IPS DF 19.7 (cell line): Measurements from ENCODE around the gene SARNP.
"Not testable (repeated sequence)": the region's sequence is repeated elsewhere in the genome, so short reads cannot be mapped to it uniquely, and the experiment has no call there.

Source experiments
- DNase-seq: peaks from one replicate; pipeline ENCODE4 v3.0.0-alpha.2; 2013; ENCODE audit warnings: low read depth, low spot score

Gene SARNP

DNA sequence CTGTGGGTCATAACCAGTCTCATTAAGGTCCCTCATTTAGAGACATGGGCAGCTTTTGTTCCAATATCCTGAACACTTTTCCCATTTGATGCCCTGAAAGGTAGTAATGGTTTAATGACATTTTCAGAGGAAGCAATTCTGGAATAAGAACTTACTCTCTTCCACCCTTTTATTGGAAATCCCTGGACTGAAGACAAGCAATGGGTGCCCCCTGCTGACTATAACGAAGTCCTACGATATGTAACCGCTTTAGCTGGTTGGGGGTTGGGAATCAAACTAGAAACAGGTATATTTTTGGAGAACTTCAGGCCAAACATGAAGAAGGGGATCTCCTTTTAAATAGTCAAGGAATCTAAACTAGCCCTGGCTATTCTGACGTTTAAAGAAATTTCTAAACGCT is 20.5 kb downstream of the SARNP start:
- DNase-seq, result peak; percentile 20

DNA sequence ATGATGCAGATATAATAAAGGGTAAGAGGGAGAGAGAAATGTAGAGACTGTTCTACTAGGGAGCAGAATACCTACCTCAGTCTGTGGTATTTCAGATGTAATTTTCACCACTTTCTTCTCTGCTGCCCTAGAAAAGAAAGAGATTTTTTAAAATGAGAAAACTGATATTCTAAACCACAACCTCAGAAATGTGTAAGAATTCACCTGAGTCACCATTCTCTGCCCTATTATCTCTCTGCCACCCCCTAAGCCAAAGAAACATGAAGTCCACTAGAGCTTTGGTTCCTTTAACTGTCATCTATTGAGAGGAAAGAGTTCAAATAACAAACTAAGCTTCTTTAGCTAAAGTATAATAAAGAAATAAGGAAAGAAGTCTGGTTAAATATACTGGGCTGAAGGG is 21.6 kb downstream of the SARNP start:
- no peak for DNase-seq

DNA sequence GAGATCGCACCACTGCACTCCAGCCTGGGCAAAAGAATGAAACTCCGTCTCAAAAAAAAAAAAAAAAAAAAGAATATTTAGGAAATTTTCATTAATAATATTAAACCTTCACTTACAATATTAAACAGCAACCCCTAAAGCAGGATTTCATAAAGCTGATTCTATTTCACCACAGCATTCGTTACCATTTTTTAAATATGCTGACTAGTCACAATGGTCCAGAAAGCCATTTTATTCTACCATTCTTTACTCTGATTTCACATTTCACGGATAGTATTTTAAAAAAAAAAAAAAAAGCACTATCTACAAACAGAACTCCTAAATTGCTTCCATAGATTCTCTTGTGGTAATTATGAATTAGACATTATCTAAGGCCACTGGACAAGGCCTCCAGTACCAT is 27.6 kb downstream of the SARNP start:
- DNase-seq, result no peak

DNA sequence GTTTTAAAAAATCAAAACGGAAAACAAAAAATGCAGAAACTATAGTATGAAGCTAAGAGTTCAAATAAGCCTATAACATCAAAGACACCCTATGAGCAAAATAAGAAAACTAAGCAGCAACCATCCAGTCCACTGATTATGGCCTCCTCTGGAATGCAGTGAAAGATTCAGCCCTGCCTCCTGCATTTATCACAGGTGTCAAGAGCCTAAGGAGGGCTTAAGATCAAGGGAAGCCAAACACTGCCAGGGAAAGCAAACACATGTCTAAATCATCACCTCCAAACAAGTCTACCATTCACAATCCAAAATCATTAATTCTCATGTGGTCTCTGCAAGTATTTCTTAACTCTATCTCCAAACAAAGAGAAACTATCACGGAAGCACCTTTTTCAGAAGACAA is 28.4 kb downstream of the SARNP start:
- no peak for DNase-seq

DNA sequence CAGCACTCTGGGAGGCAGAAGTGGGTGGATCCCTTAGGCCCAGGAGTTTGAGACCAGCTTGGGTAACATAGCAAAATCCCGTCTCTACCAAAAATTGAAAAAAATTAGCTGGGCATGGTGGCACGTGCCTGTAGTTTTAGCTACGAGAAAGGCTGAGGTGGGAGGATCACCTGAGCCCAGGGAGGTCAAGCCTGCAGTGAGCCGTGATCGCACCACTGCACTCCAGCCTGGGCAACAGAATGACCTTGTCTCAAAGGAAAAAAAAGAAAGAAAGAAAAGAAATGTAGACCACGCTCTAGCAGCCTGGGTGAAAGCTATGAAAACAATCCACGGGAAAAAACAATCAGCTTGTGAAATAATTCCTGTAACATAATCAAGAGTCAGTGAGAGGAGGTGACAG is 29.0 kb downstream of the SARNP start:
- DNase-seq, result no peak

DNA sequence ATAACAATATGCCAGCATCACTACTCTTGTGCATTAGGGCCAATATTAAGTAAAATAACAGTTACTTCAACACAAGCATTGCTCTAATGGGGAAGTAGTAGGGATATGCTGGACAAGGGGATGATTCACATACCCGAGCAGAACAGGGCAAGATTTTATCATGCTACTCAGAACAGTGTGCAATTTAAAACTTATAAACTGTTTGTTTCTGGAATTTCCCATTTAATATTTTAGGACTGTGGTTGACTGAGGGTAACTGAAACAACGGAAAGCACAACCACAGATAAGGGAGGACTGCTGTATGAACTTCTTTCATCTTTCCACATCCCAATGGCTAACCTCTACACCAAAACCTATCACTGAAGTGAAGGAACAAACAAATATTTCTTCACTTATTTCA is 36.8 kb downstream of the SARNP start:
- no peak for DNase-seq

DNA sequence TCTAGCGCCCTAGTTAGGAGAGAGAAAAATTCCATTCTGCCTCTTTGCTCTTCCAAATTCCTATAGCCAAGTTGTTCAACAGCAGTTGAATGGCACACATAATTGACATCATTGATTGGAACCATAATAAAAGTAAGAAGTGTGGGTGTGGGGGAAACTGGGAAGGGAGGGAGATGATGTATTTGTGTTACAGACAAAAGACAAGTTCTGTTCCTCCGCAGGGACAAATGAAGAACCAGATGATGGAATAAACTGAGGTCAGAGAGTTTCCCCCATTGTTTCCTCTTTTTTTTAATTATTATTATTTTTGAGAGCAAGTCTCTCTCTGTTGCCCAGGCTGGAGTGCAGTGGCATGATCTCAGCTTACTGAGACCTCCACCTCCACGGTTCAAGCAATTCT is 39.7 kb downstream of the SARNP start:
- DNase-seq, result no peak

DNA sequence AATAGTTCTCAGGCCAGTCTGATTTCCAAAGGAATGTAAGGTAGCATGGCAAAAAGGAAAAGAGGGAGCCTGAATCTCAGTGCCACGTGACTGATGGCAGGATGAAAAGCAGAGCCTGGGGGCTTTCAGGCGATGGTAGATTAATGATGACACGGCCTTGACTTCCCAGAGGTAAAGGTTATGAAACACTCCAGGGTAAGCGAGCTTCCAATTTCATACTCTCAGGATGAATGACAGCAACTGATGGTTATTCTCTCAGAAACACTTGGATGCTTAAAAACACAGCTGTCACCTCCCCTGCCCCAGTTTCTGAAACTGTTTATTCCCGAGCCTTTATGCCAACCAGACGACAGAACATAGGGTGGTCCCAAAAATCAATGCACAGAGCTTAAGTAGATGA is 45.8 kb downstream of the SARNP start:
- DNase-seq, result no peak

DNA sequence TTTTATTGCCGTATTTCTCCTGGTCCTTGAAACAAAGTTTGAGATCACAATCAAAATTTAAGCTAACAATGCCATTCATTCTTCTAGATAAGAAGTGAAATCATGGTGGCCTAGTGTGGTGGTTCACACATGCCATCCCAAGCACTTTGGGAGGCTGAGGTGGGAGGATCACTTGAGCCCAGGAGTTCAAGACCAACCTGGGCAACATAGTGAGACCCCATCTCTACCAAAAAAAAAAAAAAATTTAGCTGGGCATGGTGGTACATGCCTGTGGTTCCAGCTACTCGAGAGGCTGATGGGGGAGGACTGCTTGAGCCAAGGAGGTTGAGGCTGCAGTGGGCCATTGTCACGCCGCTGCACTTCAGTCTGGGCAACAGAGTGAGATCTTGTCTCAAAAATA is 50.4 kb downstream of the SARNP start:
- DNase-seq, result no peak

DNA sequence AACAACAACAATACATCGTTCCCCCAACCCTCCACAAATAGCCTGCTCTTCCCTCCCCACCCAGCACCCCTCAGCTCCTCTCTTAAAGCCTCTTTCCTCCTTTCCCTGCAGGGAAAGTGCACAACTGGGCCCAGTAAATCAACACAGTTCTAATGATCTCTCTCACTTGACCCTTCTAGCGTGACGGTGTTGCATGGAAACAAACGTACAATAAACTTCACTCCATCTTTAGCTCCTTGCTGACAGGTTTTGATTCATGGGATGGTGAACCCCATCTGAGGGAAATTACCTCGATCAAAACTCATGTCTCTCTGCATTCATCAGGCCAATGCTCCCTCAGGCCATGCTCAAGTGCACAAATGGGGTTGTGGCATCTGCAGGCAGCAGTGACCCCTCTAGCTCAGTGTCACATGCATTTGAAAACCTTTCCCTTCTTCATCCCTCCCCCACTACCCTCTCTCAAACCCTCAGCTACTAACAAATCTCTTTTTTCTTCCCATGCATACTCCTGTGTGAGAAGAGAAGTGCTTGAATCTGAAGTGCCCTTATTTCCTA is 51.7 kb downstream of the SARNP start:
- DNase-seq, result no peak

DNA sequence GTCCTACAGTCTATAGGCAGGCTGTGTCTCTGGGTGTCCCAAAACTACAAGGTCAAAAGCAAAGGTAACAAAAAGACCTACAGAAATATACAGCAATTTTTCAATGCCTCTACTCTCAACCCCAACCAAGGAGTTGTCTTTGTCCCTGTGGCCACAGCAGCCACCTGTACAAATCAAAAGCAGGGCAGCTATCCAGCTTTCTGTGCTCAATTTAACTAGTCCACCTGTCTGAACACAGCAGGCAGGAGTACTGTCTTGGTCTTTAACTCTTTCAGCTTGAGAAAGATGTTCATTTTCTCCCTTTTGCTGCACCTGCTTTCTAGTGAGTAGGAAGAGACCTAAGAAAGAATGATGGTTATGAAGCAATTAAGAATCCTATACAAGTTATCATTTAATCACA is 54.9 kb downstream of the SARNP start:
- DNase-seq, result no peak

DNA sequence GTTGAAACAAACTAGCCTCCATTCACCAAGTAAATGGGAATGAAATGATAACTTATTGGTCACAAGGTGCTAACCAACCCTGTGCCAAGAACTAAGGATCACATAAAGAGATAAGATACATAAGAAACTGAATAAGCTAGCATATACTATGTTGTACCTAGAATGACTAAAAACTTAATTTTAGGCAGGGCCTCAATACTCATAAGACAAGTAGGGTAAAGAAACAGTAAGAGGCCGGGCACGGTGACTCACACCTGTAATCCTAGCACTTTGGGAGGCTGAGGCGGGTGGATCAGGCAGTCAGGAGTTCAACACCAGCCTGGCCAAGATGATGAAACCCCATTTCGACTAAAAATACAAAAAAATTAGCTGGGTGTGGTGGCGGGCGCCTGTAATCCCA is 56.9 kb downstream of the SARNP start:
- no peak for DNase-seq

DNA sequence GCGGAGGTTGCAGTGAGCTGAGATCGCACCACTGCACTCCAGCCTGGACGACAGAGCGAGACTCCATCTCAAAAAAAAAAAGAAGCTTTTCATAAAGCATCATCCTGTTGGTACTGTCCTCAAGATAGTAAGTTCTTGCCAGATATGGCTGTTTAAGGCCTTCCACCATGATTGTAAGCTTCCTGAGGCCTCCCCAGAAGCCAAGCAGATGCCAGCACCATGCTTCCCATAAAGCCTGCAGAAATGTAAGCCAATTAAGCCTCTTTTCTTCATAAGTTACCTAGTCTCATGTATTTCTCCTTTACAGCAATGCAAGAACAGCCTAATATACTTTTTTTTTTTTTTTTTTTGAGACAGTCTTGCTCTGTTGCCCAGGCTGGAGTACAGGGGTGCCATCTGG is 58.9 kb downstream of the SARNP start:
- not testable (repeated sequence) for DNase-seq

DNA sequence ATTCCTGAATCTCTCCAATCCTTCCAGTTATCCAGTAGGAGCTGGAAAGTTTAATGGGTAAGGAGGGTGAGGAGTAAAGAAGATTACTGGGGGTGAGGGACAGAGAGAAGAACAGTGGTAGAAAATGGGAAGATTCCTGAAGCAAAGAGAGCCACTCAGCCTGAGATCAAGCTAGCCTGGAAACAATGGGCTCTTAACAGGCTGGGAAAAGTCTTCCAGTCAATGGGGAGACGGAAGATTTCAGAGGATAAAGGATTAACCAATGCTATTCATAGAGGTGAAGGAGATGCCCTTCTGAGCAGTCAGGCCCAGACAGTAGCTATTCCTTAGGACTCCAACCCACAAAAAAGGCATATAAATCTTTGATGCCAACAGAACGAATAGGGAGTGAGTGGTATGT is 59.8 kb downstream of the SARNP start:
- DNase-seq, result no peak

DNA sequence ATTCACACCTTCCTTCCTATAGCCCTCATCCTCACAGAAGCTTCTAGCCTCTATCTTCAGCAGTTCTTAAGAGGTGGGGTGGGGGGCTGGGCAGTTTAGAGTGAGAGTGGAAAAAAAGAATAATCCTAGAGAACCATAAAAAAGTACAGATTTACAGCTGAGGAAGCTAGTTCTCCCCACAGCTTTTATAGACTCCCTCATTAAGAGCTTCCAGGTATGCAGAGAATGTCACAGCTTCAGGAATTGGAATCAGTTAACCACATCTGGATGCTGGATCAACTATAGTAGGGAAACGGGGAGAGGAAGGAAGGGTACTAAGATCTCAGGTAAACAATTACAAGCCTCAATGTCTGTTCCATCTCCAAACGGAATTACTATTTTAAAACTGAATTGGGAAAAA is 62.3 kb downstream of the SARNP start:
- DNase-seq, result no peak

DNA sequence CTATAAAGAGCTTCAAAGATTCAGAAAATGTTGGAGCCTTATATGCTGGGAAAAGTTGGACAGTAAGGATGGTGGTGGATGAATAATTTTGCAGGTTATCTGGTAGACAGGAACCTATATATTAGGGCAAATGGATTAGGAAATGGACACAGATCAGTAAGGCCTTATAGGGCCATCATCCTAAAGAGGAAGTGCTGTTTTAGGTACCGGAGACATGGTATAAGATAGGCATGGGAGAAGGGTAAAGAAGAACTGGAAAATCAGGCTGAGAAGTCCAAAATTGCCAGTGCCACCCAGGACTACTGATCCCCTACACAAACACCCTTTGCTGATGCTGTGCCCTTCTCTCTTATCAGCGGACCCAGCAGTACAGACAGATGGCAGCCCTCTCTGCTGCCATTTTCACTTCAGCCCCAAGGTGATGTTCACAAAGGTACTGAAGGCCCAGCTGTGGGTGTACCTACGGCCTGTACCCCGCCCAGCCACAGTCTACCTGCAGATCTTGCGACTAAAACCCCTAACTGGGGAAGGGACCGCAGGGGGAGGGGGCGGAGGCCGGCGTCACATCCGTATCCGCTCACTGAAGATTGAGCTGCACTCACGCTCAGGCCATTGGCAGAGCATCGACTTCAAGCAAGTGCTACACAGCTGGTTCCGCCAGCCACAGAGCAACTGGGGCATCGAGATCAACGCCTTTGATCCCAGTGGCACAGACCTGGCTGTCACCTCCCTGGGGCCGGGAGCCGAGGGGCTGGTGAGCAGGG is 69.1 kb downstream of the SARNP start:
- no peak for DNase-seq

DNA sequence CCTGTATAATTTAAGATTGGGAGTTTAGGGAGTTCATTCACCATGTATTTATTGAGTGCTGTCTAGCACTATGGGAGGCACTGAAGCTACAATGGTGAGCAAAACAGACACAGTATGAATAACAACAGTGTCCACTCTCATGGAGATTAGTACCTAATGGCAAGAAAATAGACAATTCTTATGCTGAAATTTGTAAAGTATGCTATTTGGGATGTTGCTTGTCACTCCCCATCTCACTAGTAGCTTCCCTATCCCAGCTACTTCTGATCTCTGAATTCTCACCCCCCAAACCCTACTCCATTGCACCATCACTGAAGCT is 70.7 kb downstream of the SARNP start:
- no peak for DNase-seq

DNA sequence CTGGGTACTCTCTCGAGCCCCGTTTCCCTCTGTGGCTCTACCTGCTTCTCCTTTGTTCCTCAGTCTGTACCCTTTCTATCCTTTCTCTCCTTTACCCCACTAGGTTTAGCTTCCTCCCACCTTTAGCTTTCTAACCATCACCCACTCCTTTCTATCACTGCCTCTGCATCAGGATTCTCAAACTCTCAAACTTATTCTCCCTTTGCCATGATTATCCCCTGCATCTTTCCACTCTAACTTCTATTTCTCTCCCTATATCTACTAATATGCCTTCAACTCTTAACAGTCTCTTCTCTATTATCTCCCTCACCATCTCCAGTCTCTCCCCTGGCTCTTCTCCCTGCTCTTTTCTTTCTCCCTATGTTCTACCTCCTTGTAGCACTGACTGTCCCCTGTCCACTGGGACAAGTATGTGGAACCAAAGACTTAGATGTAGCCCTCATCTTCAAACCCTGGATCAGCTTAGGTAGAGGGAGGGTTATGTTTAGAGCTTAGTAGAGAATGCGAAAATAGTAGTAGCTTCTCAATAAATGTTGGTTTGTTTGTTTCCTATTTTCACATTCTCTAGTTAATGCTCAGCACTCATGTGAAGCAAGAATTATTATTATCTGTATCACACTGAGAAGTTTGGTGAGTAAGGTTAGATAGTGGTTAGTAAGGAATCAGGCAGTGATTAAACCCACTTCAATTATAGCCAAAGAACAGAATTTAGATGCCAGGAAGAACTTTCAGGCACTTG is 71.2 kb downstream of the SARNP start:
- DNase-seq, result no peak

DNA sequence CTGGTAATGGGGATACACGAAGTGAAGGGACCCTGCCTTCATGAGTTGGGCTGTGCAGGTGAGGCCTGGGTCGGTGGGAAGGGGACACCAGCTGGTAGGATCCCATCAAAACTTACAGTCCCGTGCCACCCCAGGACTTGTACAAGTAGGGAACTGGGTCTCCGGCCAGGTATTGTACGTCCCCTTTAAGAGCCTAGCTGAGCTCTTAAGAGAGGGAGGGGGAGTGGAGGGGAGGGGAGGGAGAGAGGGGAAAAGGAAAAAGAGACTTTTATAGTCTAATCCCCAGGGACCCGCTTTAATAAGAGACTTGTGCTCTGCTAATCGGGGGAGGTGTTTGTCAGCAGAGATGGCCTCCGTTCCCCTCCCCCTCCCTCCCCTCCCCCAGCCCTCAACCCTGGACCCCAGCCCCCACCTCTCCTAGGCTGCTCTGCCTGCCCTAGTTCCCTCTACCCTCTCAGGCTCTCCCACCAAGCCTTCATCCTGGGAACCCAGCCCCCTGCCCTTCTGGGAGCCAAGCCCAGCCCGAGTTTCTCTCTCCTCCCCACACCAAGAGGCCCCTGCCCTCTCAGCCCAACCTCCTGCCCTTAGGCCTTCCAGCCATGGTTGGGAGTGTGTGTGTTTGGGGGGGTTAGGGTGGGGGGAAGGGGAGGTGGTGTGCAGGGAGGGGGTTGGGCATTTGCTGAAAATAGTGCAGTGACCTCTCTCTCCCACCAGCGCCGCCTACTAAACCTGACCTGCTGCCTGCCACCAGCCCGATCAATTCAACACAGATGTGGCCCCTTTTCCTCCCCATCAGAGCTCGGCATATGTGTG is 72.0 kb downstream of the SARNP start:
- no peak for DNase-seq

DNA sequence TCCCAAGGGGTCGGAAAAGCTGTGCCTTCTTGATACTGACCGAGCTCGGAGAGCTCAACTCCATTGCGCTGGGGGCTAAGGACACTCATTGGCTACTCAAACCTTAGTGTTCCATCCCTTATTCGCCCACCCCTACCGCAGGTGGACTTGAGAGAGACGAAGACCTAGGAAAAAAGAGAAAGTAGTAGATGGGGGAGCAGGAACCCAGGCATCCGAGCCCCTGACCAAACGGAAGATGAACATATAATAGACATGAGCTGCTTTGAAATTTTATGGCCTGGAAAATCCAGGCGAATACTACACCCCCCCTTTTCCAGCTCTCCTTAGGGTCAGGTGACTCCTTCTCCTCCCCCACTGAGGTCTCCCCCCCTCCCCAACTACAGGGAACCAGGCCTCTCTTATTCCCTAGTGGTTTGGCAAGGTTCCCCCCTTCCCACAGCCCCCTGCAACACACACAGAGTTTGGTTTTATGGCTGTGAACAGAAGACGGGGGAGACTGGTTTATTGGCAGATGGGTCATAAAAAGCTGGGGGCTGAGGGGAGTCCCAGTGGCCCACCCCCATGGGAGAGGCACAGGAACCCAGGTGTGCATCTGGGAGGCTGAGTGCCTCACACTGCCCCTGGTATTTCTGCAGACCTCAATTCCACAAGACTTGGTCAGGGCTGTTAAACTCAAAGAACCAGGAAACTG is 73.0 kb downstream of the SARNP start:
- no peak for DNase-seq

DNA sequence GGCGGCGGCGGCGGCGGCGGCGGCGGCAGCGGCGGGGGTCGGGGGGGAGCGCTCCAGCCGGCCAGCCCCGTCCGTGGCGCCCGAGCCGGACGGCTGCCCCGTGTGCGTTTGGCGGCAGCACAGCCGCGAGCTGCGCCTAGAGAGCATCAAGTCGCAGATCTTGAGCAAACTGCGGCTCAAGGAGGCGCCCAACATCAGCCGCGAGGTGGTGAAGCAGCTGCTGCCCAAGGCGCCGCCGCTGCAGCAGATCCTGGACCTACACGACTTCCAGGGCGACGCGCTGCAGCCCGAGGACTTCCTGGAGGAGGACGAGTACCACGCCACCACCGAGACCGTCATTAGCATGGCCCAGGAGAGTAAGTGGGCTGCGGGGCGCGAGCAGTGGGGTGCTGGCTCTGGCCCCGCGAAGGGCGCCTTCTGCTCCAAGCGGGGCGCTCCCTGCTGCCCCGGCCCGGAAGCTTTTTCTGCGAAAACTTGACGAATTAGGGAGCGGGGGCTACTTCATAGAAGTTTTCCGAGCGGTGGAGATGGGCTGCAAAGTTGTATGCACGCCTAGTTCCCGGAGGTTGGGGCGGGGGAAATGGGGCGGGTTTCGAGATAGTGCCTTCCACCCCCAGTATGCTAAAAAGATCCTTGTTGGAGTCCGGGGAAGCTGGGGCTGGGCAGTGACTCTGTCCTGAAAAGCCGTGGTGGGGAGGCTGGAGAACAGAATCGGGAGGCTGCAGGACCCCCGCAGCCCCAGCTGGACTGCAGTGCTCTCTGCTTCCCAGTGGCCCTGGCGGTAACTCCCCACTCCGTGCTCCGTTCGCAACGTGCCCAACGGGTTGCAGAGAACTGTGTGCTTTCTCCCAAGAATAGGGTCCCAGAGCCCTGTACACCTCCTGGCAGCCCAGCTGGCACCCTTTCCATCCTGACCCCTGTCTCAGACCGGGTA is 73.9 kb downstream of the SARNP start:
- no peak for DNase-seq
